Progenitor cell of endocrine pancreas (in vitro differentiated cells): ENCODE data around the gene FLT3LG. TPM values are rescaled to one million over a fixed set of nuclear protein-coding genes. Genes with fewer than 3 reads are reported as not detected.
A peak's percentile ranks its signal among the peaks of the same experiment; 100 is the strongest.
"Not testable (repeated sequence)": the region's sequence is repeated elsewhere in the genome, so short reads cannot be mapped to it uniquely, and the experiment has no call there.

Experiments used
- DNase-seq: peaks from one replicate; pipeline ENCODE4 v3.0.0; 2021; ENCODE audit warnings: low spot score; ENCODE audit not compliant: unreplicated experiment
- H3K27ac Mint-ChIP-seq: 2 replicates; pipeline ENCODE4 v1.8.0; 2021; ENCODE audit warnings: mild to moderate bottlenecking, moderate library complexity, mixed read lengths
- H3K27me3 Mint-ChIP-seq: 2 replicates; pipeline ENCODE4 v1.8.0; 2021; ENCODE audit warnings: mixed read lengths
- H3K36me3 Mint-ChIP-seq: 2 replicates; pipeline ENCODE4 v1.8.0; 2022; ENCODE audit warnings: mixed read lengths; ENCODE audit not compliant: insufficient read depth
- H3K4me1 Mint-ChIP-seq: 2 replicates; pipeline ENCODE4 v1.8.0; 2021; ENCODE audit warnings: low read depth, mixed read lengths
- H3K4me3 Mint-ChIP-seq: 2 replicates; pipeline ENCODE4 v1.8.0; 2021; ENCODE audit warnings: low read depth, mild to moderate bottlenecking, moderate library complexity, mixed read lengths
- H3K9me3 Mint-ChIP-seq: 2 replicates; pipeline ENCODE4 v1.8.0; 2021; ENCODE audit warnings: low read depth, mixed read lengths
- CTCF ChIP-seq: fragments of 200-600 bp; sonication (generic); IDR thresholded peaks from one replicate; pipeline ENCODE4 v1.5.0; 2021; ENCODE audit warnings: antibody characterized with exemption, mild to moderate bottlenecking; ENCODE audit not compliant: unreplicated experiment
- total RNA-seq: library from RNA; stranded (reverse); gene quantifications from 2 replicates; pipeline ENCODE4 v1.2.1, GENCODE V29; 2021

FLT3LG gene
- total RNA-seq, 1 donor from 2014 or later: 0.96 TPM

- Mint-ChIP-seq H3K36me3 (peaks cover 2% of the 10 kb centered on the region), H3K4me3 (peak overlapping the region; percentile 75)
Measured at GRCh38 chr19:49441960-49442350, 32.1 kb upstream of the FLT3LG start.

DNA sequence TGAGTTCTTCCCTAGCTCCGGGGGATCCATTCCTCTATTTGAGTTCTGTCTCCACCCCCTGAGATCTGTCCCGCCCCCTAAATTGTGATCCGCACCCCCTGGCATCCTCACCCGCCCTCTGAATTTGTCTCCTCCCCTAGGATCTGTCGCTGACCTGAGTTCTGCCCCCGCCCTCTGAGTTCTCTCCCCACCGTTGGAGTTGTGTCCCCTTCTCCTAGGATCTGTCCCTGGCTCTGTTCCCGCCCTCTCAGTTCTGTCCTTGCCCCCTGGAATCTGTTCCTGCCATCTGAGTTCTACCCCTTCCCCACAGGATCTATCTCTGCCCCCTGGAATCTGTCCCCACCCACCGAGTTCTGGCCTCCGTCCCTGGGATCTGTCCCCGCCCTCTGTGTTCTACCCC lies 31.7 kb upstream of the FLT3LG start:
- H3K4me3 Mint-ChIP-seq: peak overlapping the region; percentile 75
- DNase-seq: no peak
- H3K27ac Mint-ChIP-seq: no peak overlapping the region
- peaks cover 51% of the 10 kb centered on the region for H3K27me3 Mint-ChIP-seq
- H3K9me3 Mint-ChIP-seq: no peaks in the 10 kb centered on the region
- TF ChIP-seq CTCF: no peak
- H3K36me3 Mint-ChIP-seq: peaks cover 2% of the 10 kb centered on the region
- H3K4me1 Mint-ChIP-seq: peaks cover 4% of the 10 kb centered on the region

More at GRCh38 chr19:49441960-49442350, 32.1 kb upstream of the FLT3LG start:
- no peak for TF ChIP-seq CTCF
- DNase-seq: no peak
- H3K9me3 Mint-ChIP-seq: no peaks in the 10 kb centered on the region
- H3K4me1 Mint-ChIP-seq: peaks cover 4% of the 10 kb centered on the region
- peaks cover 55% of the 10 kb centered on the region for H3K27me3 Mint-ChIP-seq
- H3K27ac Mint-ChIP-seq: no peak overlapping the region

- Mint-ChIP-seq H3K9me3 (no peaks in the 10 kb centered on the region), H3K36me3 (peaks cover 2% of the 10 kb centered on the region)
Measured at GRCh38 chr19:49442771-49443365, 31.1 kb upstream of the FLT3LG start.

GRCh38 chr19:49443366-49444099 lies 30.5 kb upstream of the FLT3LG start:
- Mint-ChIP-seq H3K4me1 (peaks cover 4% of the 10 kb centered on the region), H3K36me3 (peaks cover 6% of the 10 kb centered on the region), H3K27me3 (peaks cover 39% of the 10 kb centered on the region), H3K4me3 (peak overlapping the region; percentile 75), H3K9me3 (no peaks in the 10 kb centered on the region), H3K27ac (peak overlapping the region; percentile 87)
- TF ChIP-seq CTCF: peak; percentile 75
- DNase-seq: peak; percentile 93

More at GRCh38 chr19:49442771-49443365, 31.1 kb upstream of the FLT3LG start:
- Mint-ChIP-seq H3K27ac (peak overlapping the region; percentile 87), H3K4me1 (peaks cover 4% of the 10 kb centered on the region), H3K4me3 (peak overlapping the region; percentile 75), H3K27me3 (peaks cover 45% of the 10 kb centered on the region)
- no peak for TF ChIP-seq CTCF
- DNase-seq: peak; percentile 71

GRCh38 chr19:49444100-49444700 lies 29.8 kb upstream of the FLT3LG start:
- H3K27me3 Mint-ChIP-seq: peaks cover 32% of the 10 kb centered on the region
- not testable (repeated sequence) for H3K9me3 Mint-ChIP-seq, H3K36me3 Mint-ChIP-seq, DNase-seq, H3K27ac Mint-ChIP-seq, H3K4me3 Mint-ChIP-seq, H3K4me1 Mint-ChIP-seq
